Endometrial microvascular endothelial cells (primary cell): ENCODE results near the gene NIN. TPM values are rescaled to one million over a fixed set of nuclear protein-coding genes. Genes with fewer than 3 reads are reported as not detected.
"Not testable (repeated sequence)": the region's sequence is repeated elsewhere in the genome, so short reads cannot be mapped to it uniquely, and the experiment has no call there.

Experiments
- in situ Hi-C: cut with HindIII; loops from 2 replicates; pipeline ENCODE4 v1.10.0; 2017; ENCODE audit warnings: low sequenced_read_pairs, low pct_unique_long_range_greater_than_20kb; ENCODE audit errors: inconsistent ontology term
- total RNA-seq: library from RNA; depleted of rRNA; stranded (reverse); fragments of >200 nt; gene quantifications from one replicate; pipeline ENCODE4 v1.2.3, GENCODE V29; 2015; ENCODE audit errors: inconsistent ontology term

Gene NIN
- total RNA-seq, 1 donor from 2014 or later = 26.0 TPM

DNA sequence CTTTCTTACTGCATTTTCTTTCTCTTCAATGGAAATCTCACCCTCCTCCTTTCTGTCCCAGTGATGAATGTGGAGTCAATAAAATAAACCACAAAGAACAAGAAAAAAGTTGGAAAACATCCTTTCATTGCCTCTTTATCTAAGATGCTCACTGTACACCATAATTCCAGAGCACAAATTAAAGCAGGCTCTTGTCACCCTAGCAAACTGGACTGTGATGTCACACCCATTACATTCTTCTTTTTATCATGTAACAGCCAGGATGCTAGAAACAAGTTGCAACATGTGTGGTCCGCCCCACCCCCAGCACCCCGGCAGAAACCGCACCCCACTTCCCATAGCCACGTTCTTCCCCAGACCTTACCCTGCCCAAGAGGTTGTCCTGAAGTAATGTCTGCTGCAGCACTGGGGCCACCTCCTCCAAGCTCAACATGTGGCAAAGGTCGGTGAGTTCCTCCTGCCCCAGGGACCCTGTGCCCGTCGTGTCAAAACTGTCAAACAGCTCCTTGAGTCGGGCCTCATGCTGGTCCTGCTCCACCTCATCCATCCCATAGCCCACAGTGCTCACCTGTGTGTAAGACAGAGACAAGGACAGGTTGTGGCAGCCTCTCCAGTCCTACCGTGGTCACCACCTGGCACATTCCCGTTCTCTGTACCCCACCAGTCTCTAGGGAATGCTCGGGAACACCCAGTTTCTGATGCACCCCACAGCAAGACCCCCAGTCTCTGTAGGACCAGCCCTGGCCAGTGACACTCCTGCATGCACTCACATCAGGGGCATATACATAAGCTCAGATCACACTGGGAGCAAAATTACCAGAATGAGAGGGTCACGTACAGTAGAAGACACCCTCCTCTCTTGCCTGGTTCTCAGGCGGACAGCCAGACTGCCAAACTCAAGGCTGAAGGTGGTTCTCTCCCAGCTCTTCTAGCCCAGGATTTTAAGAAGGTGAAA is 9.2 kb downstream of the NIN start:
- in situ Hi-C loops = no loop called here

DNA sequence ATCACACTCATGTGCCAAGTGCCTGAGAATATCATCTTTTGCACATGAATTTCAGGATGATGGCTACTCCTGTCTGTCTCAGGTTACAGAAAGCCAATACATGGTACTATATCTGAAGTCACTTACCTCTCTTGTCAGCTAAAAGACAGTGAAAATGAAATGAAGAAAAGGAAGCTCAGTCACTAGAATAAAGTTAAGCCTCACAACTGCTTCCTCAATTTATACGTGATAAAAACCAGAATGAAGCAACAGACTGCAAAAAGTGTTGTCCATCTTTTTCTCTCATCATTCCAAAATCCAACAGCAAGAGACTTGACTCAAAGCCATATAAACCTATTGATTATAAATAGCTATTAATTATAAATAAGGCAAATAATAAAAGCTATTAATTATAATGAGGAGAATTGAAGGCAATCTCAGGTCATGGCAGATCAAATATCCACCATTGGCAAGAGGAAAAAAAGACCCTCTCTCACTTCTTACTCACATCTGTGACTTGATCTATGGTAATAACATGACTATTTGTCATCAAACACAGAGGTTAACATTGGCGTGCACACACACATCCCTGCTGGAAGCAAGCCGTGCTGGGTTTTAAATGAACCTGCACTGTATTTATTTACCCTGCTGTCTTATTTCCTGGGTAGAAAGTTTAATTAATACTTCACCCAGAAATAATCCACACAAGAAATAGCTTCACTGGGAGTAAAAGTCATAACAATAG is 10.0 kb downstream of the NIN start:
- in situ Hi-C loops = no loop called here

GRCh38 chr14:50819303-50819702 is 11.7 kb downstream of the NIN start:
- in situ Hi-C loops = not testable (repeated sequence)

DNA sequence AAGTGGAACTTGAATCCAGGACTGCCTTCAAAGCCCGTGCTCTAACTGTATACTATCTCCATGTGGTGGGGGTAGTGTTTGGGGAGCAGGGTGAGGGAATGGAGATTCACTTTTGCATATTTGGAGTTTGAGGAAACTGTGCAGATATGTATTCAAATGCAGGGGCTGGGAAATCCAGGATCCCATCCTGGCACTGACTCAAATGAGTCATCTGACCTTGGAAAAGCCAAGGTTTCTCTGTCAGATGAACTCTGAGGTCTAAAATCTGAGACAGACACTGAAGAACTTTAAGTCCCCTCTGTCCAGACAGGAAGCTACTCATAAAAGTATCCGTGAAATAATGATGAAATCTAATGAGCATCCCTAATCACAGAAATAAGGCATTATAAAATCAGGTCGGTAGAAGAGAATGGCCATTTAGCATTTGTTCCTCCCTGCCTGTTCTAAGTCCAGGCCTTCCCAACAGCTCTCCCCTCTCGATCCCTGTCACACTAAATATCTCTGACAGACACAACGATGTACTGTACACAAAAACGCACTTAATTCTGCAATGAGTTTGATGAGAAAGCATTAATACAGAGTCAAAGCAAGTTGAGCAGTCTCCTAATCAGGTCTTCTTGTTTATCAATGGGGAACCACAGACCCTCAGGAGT is 14.4 kb downstream of the NIN start:
- in situ Hi-C loops = no loop called here

- in situ Hi-C loops = not testable (repeated sequence)
Measured at GRCh38 chr14:50815526-50815925, 15.4 kb downstream of the NIN start.

DNA sequence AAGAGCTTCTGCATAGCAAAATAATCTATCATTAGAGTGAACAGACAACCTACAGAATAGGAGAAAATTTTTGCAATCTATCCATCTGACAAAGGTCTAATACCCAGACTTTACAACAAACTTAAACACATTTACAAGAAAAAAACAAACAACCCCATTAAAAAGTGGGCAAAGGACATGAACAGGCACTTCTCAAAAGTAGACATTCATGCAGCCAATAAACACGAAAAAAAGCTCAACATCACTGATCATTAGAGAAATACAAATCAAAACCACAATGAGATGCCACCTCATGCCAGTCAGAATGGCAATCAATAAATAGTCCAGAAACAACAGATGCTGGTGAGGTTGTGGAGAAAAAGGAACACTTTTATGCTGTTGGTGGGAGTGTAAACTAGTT is 15.9 kb downstream of the NIN start:
- in situ Hi-C loops = not testable (repeated sequence)

GRCh38 chr14:50814161-50814560 is 16.8 kb downstream of the NIN start:
- in situ Hi-C loops = no loop called here

DNA sequence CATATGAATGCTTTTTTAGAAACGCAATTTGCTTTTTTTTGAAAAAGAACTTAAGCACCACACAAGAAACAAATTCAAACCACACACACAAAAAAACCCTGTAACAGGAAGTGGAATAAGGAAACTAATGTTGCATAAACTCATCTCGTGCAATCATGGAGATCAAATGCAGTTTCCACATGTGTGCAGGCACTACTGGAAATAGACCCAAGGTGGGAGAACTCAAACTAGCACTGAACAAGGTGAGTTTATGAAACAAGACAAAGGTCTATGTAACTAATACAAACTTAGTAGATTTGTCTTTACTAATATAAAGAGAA is 17.5 kb downstream of the NIN start:
- in situ Hi-C loops = no loop called here

- in situ Hi-C loops = no loop called here
Measured at GRCh38 chr14:50812856-50813543, 18.0 kb downstream of the NIN start.

DNA sequence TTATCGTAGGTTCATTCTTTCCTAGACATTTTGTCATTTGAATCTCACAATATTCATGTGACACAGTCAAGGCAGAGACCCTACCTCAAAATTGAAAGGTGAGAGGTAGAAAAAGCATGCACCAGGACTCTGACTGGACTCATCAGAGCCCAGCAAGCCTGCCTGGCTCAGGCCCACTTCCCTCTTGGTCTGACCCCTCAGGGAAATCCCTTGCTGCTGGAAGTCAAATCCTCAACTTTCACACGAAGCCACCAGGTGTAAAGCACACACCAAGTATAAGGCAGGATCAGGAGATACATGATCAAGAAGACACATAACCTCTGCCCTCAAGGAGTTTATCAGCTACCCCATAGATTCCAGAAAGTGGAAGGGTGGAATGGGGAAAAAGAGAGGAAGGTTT is 18.8 kb downstream of the NIN start:
- in situ Hi-C loops = no loop called here

GRCh38 chr14:50808053-50808452 is 22.9 kb downstream of the NIN start:
- in situ Hi-C loops = no loop called here

DNA sequence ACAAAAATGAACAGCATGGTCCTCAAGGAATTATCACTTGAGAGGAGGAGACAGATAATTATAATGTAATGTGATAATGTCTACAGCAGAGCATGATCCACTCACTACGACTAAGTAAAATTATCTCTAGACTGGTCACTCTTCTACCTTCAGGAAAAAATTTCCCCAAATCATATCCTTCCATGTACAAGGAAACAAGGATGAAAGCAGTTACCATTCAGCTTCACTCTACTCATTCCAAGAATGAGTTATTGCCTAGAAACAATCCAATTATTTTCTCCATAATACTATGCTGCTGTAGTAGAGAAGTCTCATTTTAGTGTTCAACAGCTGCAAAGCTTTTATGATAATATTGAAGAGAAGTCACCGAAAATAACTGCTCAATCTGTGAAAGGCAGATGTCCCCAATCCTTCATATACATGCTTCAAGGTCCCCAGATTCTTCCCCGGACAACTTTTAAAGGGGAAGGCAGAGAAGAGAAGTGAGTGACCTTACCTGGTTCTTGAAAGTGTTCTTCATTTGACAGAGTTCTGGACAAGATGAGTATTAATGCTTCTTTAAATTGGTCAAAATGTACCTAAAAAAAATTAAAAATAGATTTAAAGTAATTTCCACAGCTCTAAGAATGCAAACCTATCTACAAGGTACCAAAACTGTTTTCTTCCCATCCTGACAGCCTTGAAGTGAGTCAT is 24.6 kb downstream of the NIN start:
- in situ Hi-C loops = no loop called here

GRCh38 chr14:50805396-50805795 is 25.6 kb downstream of the NIN start:
- in situ Hi-C loops = no loop called here

DNA sequence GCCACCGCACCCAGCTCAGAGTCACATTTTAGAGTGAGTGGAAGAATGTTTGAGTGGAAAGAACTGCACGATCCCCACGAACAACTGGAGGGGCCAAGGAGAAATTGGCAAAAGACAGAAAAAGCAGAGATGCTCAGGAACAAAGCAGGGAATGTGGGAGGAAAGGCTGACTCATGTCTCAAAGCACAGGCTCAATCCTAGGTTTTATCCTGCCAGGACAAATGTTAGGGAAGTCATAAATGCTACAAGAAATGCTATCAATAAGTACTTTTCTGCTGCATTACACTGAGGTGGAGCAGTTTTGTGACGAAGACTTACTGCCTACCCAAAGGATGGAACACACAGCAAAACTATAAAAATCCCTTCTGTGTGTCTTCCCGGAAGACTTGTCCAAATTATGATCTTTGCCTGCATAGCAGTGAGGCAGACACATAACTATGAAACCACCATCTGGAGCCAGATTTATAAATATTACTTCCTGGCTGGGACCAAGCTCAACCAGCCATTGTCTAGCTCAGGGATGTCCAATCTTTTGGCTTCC is 26.7 kb downstream of the NIN start:
- in situ Hi-C loops = no loop called here

- in situ Hi-C loops = no loop called here
Measured at GRCh38 chr14:50801706-50802105, 29.3 kb downstream of the NIN start.

DNA sequence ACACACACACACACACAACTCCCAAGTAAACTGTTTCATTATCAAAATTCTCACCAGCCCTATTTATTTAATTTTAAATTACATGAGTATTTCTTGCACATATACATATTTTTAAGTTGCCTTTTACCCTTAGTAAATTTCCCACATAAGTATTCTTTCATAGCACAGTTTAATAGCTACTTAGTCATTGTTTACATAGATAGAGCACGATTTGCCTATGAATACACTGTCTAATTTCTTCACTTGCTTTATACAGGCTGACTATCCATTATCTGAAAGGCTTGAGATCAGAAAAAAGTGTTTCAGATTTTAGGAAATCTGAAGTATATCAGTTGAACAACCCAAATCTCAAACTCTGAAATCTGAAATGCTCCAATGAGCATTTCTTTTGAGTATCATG is 30.9 kb downstream of the NIN start:
- in situ Hi-C loops = no loop called here

GRCh38 chr14:50798048-50798421 is 32.9 kb downstream of the NIN start:
- in situ Hi-C loops = no loop called here

- in situ Hi-C loops = no loop called here
Measured at GRCh38 chr14:50797250-50798047, 33.5 kb downstream of the NIN start.
